NCI-H187 treated with DMSO at 0.1 percent for 48 hours (cell line): ENCODE measurements around the gene MAPKAP1.

Experiments
- DNase-seq: peaks from one replicate; lab custom pipeline; 2025; lab: John Stamatoyannopoulos, UW

Gene MAPKAP1

DNA sequence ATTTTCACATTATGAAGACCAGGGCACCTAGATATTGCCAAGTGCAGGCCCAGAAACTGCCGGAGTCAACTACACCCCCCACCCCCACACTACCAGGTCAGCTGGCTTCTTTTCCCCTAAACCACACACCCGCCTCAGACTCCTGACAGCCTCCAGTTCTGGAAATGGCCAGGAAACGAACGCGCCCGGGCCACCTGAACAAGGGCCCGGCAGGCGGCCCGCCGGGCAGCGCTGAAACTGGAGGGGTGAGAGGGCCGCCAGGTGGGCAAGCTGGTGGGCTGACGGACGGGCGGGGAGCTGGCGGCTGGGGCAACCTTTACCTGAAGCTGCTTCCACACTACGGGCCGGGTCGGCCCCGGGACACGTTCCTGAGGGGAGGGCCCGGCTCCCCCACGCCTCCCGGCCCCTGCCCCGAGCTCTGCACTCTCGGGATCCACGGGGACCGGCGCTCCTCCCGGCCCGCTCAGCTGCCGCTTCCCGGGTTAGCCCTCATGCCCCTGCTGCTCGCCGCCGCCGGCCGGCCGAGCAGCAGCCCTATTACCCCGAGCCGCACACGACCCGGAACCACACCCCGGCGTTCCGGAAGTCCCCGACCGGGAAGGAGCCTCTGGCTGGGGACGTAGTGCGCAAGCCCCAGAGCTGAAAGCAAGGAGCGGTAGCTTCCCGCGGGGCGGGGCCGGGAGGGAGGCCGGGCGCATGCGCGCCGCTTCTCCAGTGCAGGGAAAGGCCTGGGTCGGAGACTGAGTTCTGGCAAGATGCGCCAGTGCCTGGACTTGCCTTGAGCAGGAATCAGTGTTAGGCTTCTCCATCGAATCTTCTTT lies at the start of gene MAPKAP1:
MAPKAP1 (minus strand) TSS at position 558 of the 821 bp plus-strand sequence. CDS start 34,634 bp downstream, outside the sequence.
- DNase-seq = peak; percentile 33

GRCh38 chr9:125756518-125756917 lies 49.5 kb upstream of the MAPKAP1 start:
- DNase-seq = no peak

DNA sequence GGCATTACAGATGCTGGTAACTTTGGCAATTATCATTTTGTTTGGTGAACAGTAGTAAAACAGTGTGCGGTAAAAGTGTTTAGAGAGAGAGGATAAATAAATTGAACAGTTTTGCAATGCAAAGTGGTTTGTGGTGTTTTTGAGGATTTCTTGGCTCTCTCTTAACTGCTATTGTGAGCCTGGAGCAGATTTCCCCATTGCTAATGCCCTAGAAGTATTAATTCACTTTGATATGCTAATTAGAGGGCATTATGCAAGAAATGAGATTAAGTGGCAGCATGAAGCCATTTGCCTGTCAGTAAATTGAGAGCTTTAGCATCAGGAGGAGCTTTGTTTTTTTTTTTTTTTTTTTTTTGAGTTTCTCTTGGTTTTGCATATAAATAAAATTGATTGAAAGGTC lies 48.3 kb upstream of the MAPKAP1 start:
- DNase-seq = no peak

GRCh38 chr9:125754096-125754495 lies 47.1 kb upstream of the MAPKAP1 start:
- DNase-seq = no peak

DNA sequence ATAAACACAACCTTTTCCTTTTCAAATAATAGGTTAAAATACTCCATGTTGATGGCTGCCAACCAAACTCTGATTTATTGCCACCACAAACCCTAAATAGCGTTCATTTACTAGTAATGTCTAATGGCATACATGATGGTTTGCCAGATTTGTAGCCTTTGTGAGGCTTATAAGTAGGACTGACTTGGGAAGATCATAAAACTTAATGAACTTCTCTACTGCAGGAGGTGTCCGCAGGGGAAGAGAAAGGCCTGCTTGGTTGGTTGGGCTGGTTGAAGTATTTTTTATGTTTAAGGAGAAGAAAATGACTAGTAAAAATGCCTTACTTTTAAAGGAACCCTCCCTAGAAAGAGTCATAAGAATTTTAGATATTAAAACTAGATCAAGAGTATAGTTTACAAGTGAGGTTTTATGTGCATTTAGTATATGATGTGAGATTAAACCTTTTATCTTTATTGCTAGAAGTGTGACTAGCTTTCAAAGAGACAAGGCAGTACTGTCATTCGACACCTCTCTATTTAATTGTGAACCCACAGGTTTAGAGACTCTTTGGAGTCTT lies 45.1 kb upstream of the MAPKAP1 start:
- no peak for DNase-seq

DNA sequence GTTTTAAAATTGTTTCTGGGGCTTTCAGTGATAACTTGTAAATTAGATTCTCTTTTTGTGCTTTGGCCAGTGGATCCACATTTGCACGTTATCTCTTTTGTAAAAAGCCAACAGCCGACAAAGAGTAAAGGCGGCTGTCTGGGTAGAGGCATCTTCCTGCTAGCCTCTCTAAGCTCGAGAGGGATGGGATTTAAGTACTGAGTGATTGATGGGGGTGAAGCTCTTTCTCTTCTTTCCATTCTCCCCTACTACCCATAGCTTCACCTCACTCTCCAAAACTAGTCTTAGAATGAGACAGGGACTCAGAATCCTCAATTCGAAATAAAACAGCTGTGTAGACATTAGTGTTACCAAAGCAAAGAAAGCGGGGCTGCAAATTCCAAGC lies 43.6 kb upstream of the MAPKAP1 start:
- DNase-seq = peak; percentile 46

GRCh38 chr9:125749951-125750626 lies 43.1 kb upstream of the MAPKAP1 start:
- DNase-seq = no peak

- DNase-seq = no peak
Observed at GRCh38 chr9:125749287-125749935, 42.4 kb upstream of the MAPKAP1 start.

GRCh38 chr9:125748446-125749099 lies 41.6 kb upstream of the MAPKAP1 start:
- DNase-seq = no peak

DNA sequence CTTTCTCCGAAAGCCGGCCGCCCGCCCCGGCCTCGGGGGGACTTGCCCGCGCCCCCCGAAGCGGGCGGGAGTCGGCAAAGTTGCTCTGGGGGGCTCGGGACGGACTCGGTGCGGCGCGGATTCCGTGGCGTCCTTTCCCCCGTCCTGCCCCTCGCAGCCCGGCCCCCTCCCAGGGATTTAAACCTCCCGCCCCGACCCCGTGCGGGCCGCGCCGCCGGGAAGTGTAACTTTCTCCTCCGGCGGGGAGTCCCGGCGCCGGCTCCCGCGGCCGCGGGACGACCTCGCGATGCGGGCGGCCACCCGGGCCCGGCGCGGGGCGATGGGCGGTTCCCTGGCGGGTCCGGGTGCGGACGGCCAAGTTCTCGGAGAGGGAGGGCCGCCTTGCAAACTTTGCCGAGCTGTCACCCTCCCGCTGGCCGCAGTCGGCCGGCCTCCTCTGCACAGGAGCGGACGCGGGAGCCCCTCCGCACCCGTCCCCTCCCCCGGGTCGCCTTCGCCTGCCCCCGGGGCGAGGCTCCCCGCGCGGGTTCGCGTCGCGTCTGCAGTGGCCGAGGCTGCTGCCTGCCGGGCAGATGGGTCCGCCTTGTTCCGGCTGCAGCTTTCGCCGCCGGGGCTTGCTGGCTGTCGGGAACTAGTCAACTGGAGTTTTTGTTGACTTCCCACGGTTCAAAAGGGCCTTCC lies 40.9 kb upstream of the MAPKAP1 start:
- no peak for DNase-seq

DNA sequence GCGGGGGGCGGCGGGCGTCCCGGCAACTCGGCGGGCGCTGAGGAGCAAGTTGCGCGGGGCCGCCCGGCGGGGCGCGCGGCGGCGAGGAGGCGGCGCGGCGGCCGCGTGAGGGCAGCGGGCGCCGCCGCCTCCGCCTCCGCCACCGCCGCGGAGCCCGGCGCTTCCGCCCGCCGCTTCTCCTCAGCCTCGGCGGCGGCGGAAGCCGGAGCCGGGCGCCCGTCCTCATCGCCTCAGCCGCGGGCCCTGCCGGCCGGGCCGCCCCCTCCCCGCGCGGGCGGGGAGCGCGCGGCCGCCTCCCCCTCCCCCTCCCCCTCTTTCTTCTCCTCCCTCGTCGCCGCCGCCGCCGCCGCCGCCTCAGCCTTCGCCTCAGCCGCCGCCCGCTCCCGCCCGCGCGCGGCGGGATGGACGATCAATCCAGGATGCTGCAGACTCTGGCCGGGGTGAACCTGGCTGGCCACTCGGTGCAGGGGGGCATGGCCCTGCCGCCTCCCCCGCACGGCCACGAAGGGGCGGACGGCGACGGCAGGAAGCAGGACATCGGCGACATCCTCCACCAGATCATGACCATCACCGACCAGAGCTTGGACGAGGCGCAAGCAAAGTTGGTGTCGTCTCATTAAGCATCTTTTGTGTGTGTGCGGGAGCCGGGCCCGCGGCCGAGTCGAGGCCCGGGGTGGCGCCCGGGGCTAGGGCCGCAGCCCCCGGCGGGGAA lies 40.2 kb upstream of the MAPKAP1 start, which contains the start of gene PBX3:
PBX3 (plus strand) TSS at position 321 of the 712 bp plus-strand sequence.
- no peak for DNase-seq

DNA sequence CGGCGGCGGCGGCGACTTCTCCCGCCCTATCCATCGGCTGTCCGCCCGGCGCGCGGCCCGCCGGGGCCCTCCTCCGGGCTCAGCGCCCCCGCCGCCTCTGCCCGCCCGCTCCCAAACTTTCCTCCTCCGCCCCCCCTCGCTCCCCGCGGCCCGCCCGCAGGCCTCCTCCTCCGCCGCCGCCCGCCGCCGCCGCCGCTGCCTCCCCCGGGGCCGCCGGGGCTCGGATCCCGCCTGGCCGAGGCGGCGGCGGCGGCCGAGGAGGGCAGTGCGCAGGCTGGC lies 39.7 kb upstream of the MAPKAP1 start:
- DNase-seq = no peak

DNA sequence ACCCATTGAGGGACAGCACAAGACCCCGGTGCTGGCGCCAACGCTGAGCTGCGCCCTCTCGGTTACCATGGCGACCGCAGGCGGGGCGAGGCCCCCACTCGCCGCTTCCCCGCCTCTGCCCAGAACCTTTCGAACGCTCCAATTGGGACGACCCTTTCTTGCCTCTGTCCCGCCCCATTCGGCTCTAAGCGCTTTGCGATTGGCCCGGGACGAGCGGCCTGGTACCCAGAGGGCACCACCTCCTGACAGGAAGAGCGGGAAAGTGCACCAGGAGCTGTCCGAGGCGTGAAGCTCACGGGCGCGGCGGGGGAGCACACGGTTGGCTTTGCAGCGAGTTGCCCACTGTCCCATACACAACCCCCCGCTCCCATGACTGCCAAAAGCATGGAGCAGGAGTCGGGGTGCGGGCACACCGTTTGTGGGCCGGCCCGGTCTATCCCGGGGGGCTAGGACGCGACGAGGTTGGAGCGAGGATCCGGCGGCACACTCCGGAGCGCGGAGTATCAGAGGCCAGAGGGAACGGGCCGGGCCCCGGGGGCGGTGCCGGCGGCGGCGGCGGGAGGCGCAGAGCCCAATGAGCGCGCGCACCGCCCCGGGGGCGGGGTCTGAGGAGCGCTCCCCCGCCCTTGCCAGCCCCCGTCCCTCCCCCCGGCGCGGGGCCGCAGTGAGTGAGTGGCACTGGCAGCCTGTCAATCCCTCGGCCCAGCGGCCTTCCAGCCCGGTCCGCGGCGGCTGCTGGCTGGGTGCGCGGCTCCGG lies 39.2 kb upstream of the MAPKAP1 start:
- DNase-seq = peak; percentile 92

DNA sequence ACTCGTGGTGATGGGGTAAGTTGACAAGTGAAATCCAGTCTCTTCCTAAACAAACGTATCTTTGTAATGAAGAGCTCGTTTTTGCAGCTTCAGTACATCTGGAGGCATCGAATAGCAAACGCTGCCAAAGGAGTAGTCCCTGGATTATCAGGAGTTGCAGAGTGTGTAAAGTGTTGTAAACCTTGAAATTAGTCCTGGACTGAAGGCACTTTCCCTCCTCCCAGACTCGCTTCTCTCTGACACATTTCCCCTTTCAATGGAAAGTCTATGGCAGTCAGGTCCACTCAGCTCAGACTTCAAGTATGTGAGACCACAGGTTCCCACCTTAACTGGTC lies 38.6 kb upstream of the MAPKAP1 start:
- DNase-seq = no peak

DNA sequence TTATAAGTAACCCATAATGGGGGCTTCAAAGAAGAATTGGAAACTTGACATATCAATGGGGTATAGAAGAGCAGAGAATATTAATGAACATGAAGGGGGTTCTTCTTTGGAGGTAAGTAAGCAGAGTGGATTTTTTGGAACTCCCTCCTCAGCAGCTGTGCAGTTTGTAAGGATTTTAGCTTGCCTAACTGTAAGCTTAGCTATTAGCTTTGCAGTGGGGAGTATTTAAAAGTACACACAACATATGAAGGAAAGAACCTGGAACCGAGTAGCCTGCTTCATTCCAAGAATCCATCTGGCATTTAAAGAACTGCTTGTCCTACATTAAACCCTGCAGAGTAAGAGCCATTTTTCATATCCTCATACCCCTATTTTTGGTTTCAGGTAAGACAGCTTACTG lies 38.0 kb upstream of the MAPKAP1 start:
- no peak for DNase-seq

- DNase-seq = no peak
Observed at GRCh38 chr9:125744616-125745015, 37.6 kb upstream of the MAPKAP1 start.

DNA sequence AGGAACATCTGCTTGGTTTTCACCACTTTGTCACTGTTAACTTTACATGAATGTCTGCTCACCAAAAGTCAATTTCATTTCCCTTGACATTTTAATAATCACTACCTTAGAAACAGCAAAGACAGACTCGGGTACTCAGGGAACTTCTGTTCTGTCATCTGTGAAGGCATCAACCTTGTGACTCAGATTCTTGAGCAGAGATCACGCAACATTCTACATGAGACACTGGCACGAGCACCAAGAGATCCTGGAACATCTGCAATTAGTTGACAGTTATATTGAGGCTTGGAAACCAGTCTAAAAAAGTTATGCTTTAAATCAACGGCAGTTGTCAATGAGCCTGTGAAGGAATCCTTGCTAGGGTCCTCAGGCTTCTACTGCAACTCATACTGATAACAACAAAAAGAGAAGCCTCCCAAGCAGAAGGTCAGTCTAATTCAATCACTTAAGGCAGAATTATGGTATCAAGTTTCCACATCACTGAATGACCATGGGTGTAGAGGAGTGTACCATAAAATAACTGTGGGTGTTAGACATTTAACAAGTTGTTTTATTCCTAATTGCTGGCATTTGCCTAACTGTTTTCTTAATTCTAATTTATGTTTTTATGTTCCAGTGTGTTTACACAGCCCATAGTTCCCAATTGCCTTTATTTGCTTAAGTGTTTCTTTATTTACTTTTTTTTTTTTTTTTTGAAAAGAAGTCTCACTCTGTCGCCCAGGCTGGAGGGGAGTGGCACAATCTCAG lies 36.8 kb upstream of the MAPKAP1 start:
- DNase-seq = no peak

- DNase-seq = no peak
Observed at GRCh38 chr9:125742657-125743056, 35.6 kb upstream of the MAPKAP1 start.

DNA sequence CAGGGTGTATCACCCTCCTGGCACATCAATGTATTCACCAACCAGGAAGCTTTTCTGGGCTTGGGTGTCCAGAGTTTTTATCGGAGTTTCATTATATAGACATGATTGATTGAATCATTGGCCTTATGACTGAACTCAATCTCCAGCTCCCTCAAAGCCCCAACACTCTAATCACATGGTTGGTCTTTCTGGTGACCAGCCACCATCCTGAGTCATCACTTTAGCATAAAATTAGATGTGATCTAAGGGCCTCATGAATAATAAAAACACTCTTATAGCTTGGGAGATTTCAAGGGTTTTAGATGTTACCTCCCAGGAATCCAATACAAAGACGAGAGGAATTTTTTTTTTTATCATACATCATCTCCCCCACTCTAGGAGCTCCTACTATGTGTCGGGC lies 32.4 kb upstream of the MAPKAP1 start:
- DNase-seq = no peak

DNA sequence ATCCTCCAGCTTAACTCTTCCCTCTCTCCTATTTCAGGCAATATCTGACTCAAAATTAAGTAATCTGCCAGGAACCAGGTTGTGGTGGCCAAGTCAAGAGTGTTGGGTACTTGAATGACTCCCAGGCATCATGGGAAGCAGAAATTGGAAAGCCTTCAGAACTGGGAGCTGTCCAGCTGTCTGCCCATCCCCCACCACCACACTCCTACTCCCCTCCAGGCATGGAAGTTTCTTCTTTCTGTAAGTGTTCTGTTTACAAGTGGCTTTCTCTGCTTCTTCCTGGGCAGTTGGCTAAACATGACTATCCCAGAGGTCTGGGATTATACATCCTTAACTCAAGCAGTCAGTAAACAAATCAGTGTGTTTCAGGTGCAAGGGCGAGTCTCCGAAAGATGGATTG lies 25.6 kb upstream of the MAPKAP1 start:
- no peak for DNase-seq
